Fibroblast of lung (primary cell): ENCODE results near the gene NRXN2. TPM values are rescaled to one million over a fixed set of nuclear protein-coding genes. Genes with fewer than 3 reads are reported as not detected.

ENCODE experiments used
- DNase-seq, 2 donors: peaks; one replicate each; pipeline versions ENCODE4 v3.0.0 to v3.0.0-alpha.2; 2010; ENCODE audit warnings: low read depth in 2 of 2
- H2AFZ ChIP-seq: 2 replicates; pipeline ENCODE4 v1.5.1; 2012; ENCODE audit warnings: low read length, control low read depth, inconsistent platforms
- H3K27ac ChIP-seq: 2 replicates; pipeline ENCODE4 v1.5.1; 2011; ENCODE audit warnings: low read length, control low read depth; ENCODE audit not compliant: insufficient read depth
- H3K27me3 ChIP-seq: 2 replicates; pipeline ENCODE4 v1.5.1; 2011; ENCODE audit warnings: mild to moderate bottlenecking, low read length; ENCODE audit not compliant: control insufficient read depth, insufficient read depth
- H3K36me3 ChIP-seq: 2 replicates; pipeline ENCODE4 v1.5.1; 2011; ENCODE audit warnings: low read length; ENCODE audit not compliant: control insufficient read depth, insufficient read depth
- H3K4me1 ChIP-seq: 2 replicates; pipeline ENCODE4 v1.5.1; 2011; ENCODE audit warnings: low read length; ENCODE audit not compliant: control insufficient read depth, insufficient read depth; ENCODE audit errors: extremely low read depth
- H3K4me2 ChIP-seq: 2 replicates; pipeline ENCODE4 v1.5.1; 2011; ENCODE audit warnings: low read length, control low read depth; ENCODE audit not compliant: insufficient read depth; ENCODE audit errors: extremely low read depth
- H3K4me3 ChIP-seq, 4 experiments: fragments of 200-600 bp in 1 of 4; sonication (generic) in 1 of 4; replicated peaks in 1 of 4; 2 replicates each; pipeline ENCODE4 v1.5.1; 2011 to 2016; ENCODE audit warnings: low read length in 4 of 4, low read depth in 3 of 4, mild to moderate bottlenecking in 3 of 4, control low read depth in 2 of 4, inconsistent platforms in 1 of 4, mixed read lengths in 1 of 4; ENCODE audit not compliant: insufficient read depth in 1 of 4; ENCODE audit errors: control extremely low read depth in 1 of 4
- H3K79me2 ChIP-seq: 2 replicates; pipeline ENCODE4 v1.5.1; 2012; ENCODE audit warnings: mild to moderate bottlenecking, low read length, inconsistent platforms; ENCODE audit not compliant: control insufficient read depth, insufficient read depth
- H3K9ac ChIP-seq: 2 replicates; pipeline ENCODE4 v1.5.1; 2011; ENCODE audit warnings: mild to moderate bottlenecking, low read length, control low read depth; ENCODE audit not compliant: insufficient read depth
- H3K9me3 ChIP-seq: 2 replicates; pipeline ENCODE4 v1.5.1; 2012; ENCODE audit warnings: low read depth, low read length; ENCODE audit not compliant: control insufficient read depth, insufficient read depth
- H4K20me1 ChIP-seq: 2 replicates; pipeline ENCODE4 v1.5.1; 2011; ENCODE audit warnings: low read length; ENCODE audit not compliant: control insufficient read depth, insufficient read depth; ENCODE audit errors: extremely low read depth
- CTCF ChIP-seq, 2 donors: IDR thresholded peaks in 1 of 2; conservative IDR thresholded peaks in 1 of 2; 1 replicate in 1 of 2; 2 replicates in 1 of 2; pipeline ENCODE4 v1.5.1; 2011 to 2012; ENCODE audit warnings: low read length in 2 of 2, control low read depth in 1 of 2, inconsistent platforms in 1 of 2, low read depth in 1 of 2, mild to moderate bottlenecking in 1 of 2
- EZH2 ChIP-seq: IDR thresholded peaks from 2 replicates; pipeline ENCODE4 v1.5.1; 2012; ENCODE audit warnings: low read length, control low read depth, mild to moderate bottlenecking; ENCODE audit errors: missing control alignments
- polyA plus RNA-seq, 2 donors: library from polyadenylated mRNA; depleted of rRNA in 1 of 2; stranded (reverse) in 1 of 2; unstranded in 1 of 2; fragments of >200 nt; gene quantifications; 2 replicates each; pipeline ENCODE4 v1.2.1, GENCODE V29; 2011 to 2012; ENCODE audit warnings: missing spikeins in 1 of 2
- total RNA-seq: library from RNA; depleted of rRNA; stranded (reverse); fragments of >200 nt; gene quantifications from 2 replicates; pipeline ENCODE4 v1.2.1, GENCODE V29; 2014

The NRXN2 gene
- total and polyA plus RNA-seq, 2 donors (not counting 1 experiment from before 2014, with no cell fraction given), result under 0.01 to 0.75 TPM

- Histone ChIP-seq H3K4me2 (no peak overlapping the region), H3K27me3 (no peaks in the 10 kb centered on the region), H2AFZ (no peak overlapping the region), H3K79me2 (no peaks in the 10 kb centered on the region), H3K36me3 (no peaks in the 10 kb centered on the region), H3K4me1 (peaks cover 24% of the 10 kb centered on the region), H3K4me3 (no peak overlapping the region), H4K20me1 (no peaks in the 10 kb centered on the region), H3K9ac (no peak overlapping the region), H3K27ac (peak overlapping the region; percentile 84), H3K9me3 (no peaks in the 10 kb centered on the region)
- DNase-seq, result no peak
- TF ChIP-seq EZH2 (no peak), CTCF (conservative IDR thresholded peaks at IDR 0.05 in 1 of 2, IDR thresholded peaks at IDR 0.05 in 1 of 2; ENCODE audit: low read depth in 1 of 2, low read length in 2 of 2) (no peak)
Observed at GRCh38 chr11:64660706-64661105, 62.3 kb downstream of the NRXN2 start.

GRCh38 chr11:64660205-64660604 lies 62.8 kb downstream of the NRXN2 start:
- no peak for DNase-seq
- no peaks in the 10 kb centered on the region for H3K27me3 ChIP-seq
- no peaks in the 10 kb centered on the region for H3K9me3 ChIP-seq
- H3K36me3 ChIP-seq, result no peaks in the 10 kb centered on the region
- no peak overlapping the region for H3K4me3 ChIP-seq
- no peaks in the 10 kb centered on the region for H4K20me1 ChIP-seq
- no peaks in the 10 kb centered on the region for H3K79me2 ChIP-seq
- TF ChIP-seq EZH2 (no peak), CTCF (conservative IDR thresholded peaks at IDR 0.05 in 1 of 2, IDR thresholded peaks at IDR 0.05 in 1 of 2; ENCODE audit: low read depth in 1 of 2, low read length in 2 of 2) (no peak)
- no peak overlapping the region for H2AFZ ChIP-seq
- peaks cover 24% of the 10 kb centered on the region for H3K4me1 ChIP-seq
- H3K27ac ChIP-seq, result peak overlapping the region; percentile 84
- H3K9ac ChIP-seq, result no peak overlapping the region
- peak overlapping the region; percentile 29 for H3K4me2 ChIP-seq

- DNase-seq, result peak; percentile 54 to 90
Observed at GRCh38 chr11:64659417-64660144, 63.4 kb downstream of the NRXN2 start.

More at GRCh38 chr11:64659417-64660144, 63.4 kb downstream of the NRXN2 start:
- H4K20me1 ChIP-seq, result no peaks in the 10 kb centered on the region
- peaks cover 2% of the 10 kb centered on the region for H3K27me3 ChIP-seq
- no peaks in the 10 kb centered on the region for H3K9me3 ChIP-seq
- H3K27ac ChIP-seq, result peak overlapping the region; percentile 84
- H3K36me3 ChIP-seq, result no peaks in the 10 kb centered on the region
- no peaks in the 10 kb centered on the region for H3K79me2 ChIP-seq
- no peak overlapping the region for H3K9ac ChIP-seq
- TF ChIP-seq EZH2 (no peak), CTCF (conservative IDR thresholded peaks at IDR 0.05 in 1 of 2, IDR thresholded peaks at IDR 0.05 in 1 of 2; ENCODE audit: low read depth in 1 of 2, low read length in 2 of 2) (no peak)
- peak overlapping the region; percentile 56 for H2AFZ ChIP-seq
- H3K4me3 ChIP-seq, result no peak overlapping the region
- H3K4me2 ChIP-seq, result peak overlapping the region; percentile 63
- peaks cover 24% of the 10 kb centered on the region for H3K4me1 ChIP-seq
